GOT3 (cell line): ENCODE results near the gene ZNF837.
"Not testable (repeated sequence)": the region's sequence is repeated elsewhere in the genome, so short reads cannot be mapped to it uniquely, and the experiment has no call there.

Source experiments
- DNase-seq: peaks from one replicate; lab custom pipeline; 2025; ENCODE audit warnings: mixed read lengths; lab: John Stamatoyannopoulos, UW

ZNF837 gene

GRCh38 chr19:58380662-58381459 lies at the start of gene ZNF837:
ZNF837 (minus strand) TSS chr19:58381030; CDS start chr19:58369332, 11,698 bp downstream.
- peak; percentile 96 for DNase-seq

- DNase-seq: no peak
Observed at GRCh38 chr19:58429745-58430144, 48.9 kb upstream of the ZNF837 start.

- no peak for DNase-seq
Observed at GRCh38 chr19:58428617-58429016, 47.8 kb upstream of the ZNF837 start.

GRCh38 chr19:58417071-58417470 lies 36.2 kb upstream of the ZNF837 start:
- no peak for DNase-seq

- no peak for DNase-seq
Observed at GRCh38 chr19:58416604-58417003, 35.8 kb upstream of the ZNF837 start.

DNA sequence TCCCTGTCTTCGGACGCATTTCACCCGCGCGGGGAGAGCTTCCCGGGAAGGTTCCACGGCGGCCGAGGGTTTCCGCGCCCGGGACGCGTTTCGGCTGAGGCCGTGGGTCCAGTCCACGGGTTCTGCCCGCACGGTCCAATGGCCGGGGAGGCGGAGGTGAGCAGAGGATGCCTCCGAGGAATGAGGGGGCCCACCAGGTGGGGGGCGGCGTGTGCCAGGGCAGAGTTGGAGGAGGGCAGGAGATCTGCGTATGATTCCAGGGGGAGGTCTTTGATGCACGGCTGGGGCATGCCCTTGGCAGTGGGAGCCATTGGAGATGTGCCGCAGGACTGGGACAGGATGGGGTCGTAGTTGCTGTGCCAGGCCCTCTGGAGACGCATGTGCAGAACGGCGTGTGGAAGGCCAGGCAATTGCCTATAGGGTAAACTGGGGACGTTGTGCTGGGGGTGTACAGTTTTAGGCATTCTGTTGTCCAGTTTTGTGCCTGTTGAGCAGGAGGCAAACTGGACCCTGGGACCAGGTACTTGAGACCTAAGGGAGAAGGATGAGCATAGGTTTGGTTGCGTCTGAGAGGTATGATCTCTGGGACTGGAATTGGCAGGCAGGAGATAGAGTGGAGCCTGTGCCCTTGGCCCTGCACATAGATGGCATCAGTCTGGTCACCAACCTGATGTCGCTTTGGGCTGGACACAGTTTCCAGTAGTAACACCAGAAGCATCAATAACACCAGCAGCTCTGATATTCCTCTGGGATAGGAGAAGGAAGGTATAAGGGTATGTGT lies 28.4 kb upstream of the ZNF837 start:
- DNase-seq: no peak

GRCh38 chr19:58408152-58409009 lies 27.6 kb upstream of the ZNF837 start, which contains the start of gene ZNF584:
ZNF584 (plus strand) TSS chr19:58408649; CDS start chr19:58409148, 499 bp downstream.
- peak; percentile 67 for DNase-seq

GRCh38 chr19:58407658-58408151 lies 26.9 kb upstream of the ZNF837 start:
- DNase-seq: no peak

DNA sequence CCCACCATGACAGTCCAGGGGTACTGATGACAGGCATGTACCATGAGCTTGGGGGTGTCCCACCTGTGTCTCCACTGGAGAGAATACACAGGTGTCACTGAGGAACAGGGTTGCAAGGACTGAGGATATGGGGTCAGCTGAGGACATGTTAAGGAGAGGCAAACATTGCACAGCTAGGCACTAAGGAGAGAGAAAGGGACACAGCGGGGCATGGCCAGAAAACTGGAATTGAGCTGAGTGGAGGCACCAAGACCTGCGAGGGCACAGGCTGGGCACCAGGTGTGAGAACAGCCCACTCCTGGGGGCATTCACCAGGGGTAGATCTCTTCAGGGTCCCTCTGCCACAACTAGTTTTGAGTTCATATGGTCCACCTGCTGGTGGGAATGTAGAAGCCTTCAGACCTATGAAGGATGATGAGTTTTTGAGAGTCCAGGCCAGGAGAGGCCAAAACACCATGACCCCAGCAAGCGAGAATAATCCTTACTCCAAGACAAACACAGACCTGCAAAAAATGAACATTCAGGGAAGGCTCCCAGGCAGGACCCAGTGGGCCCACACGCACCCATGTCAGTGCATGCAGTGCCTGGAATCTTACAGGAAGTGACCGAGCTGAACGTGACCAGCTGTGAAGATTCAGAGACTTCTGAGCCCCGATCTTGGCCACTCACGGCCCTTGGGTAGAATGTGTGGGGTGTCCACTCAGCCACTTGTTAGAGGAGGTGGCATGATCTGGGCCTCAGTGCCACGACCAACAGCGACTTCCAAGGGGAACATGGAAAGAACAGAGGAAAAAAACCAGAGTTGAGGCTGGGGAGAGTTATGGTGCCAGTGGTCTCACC lies 26.2 kb upstream of the ZNF837 start:
- DNase-seq: no peak

GRCh38 chr19:58403920-58404478 lies 23.2 kb upstream of the ZNF837 start:
- not testable (repeated sequence) for DNase-seq

DNA sequence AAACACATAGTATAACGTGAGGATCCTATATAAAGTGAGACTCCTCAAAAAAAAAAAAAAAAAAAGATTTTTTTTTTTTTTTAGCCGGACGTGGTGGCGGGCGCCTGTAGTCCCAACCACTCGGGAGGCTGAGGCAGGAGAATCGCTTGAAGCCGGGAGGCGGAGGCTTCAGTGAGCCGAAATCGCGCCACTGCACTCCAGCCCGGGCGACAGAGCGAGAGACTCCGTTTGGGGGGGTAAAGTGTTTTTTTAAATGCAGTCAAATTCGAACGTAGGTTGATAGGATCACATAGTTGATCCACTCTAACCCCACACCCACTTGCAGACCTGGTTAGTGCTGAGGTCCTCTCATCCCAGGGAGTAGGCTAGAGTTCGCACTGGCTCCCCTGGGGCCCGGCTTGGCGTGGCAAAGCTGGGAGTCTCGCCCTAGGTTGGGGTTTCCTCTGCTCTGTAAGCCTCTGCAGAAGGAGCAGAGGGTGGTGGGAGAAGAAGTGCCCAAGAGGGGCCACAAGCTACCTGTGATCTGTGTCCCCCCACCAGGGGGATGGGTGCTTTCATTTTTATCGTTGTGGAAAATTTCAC lies 21.1 kb upstream of the ZNF837 start:
- DNase-seq: no peak

DNA sequence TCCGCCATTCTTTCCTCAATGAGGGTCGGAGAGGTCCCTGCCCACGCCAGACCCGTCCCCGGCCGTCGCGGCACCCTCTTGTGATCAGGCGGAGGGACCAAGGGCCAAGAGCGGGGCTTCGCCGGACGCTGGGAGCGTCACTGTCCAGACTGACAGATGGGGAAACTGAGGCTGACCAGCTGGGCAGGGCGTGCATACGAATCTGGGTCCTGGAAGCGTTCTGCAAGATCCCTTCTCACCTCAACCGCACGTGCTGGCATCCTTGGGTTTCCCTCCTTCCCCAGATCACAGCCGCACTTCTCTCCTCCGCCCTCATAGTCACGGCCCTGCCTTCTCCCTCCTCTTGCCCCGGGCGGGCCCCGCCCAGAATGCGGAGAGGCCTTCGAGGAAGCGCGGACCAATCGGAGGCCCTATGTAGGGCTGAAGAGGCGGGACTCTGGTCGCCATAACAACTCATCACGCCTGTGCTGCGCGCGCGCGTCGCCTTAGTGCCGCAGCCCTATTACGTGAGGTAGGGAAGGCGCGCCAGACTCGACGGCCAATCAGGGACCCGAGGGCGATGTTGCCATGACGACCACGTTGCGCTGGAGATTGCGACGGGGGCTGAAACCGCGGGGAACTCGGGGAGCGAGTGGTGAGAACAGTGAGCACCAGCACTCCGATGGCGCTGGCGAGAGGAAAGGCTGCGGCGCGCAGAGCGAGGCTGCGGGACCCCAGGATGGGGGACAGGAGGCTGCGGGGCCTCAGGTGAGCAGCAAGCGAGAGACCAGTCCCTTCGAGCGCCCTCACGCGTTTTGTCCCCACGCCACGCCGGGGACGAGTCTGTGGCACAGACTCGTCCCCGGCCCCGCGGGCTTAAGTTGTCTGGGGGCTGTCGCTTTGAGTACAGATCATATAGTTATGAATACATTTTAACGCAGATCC lies 20.3 kb upstream of the ZNF837 start:
- DNase-seq: peak; percentile 97

- no peak for DNase-seq
Observed at GRCh38 chr19:58400316-58400915, 19.6 kb upstream of the ZNF837 start.

GRCh38 chr19:58399903-58400302 lies 19.1 kb upstream of the ZNF837 start:
- no peak for DNase-seq

DNA sequence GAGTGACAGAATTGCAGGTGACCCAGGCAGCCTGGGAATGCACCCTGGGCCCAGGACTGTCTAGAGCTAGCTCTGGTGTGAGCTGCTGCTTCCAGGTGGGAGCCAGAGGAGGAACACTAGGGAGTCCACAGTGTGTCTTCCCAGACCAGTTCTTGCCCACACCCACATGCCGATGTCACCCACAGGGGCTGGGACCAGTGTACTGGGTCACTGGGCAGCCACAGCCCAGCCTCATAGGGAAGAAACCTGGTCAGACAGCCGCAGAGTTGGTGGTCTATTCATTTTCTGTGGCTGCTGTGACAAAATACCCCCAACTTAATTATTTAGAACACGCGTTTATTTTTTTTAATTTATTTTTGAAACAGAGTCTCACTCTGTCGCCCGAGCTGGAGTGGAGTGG lies 17.7 kb upstream of the ZNF837 start:
- DNase-seq: no peak

DNA sequence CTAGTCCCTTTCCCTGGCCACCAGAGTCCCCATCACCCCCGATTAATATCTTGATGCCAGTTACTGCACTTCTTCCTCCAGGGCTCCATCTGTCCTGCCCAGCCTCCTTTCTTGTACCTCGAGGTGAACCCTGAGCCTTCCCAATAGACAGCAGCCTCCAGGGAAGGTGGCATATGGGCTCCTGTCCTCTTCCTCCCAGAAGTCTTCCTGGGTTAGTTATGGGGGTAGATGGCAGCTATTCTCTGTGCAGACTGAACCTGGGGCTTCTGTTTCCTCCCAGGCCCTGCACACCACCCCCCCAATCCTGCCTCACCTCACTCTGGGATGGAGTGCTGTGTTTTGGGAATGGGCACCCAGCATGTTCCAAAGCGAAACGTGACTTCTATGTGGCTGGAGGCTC lies 17.3 kb upstream of the ZNF837 start:
- no peak for DNase-seq

- no peak for DNase-seq
Observed at GRCh38 chr19:58397533-58398037, 16.8 kb upstream of the ZNF837 start.

GRCh38 chr19:58396691-58397532 lies 16.1 kb upstream of the ZNF837 start:
- DNase-seq: no peak
